ENCODE data around the gene HLCS.

HLCS gene

GRCh38 chr21:36916718-36917117 lies 49.8 kb downstream of the HLCS start:
- Histone ChIP-seq H3K4me3 (ENCODE audit: low read depth, low read length) (no peak overlapping the region), H3K9me3 (ENCODE audit: control insufficient read depth, insufficient read depth, low read length) (no peaks in the 10 kb centered on the region), H3K27me3 (ENCODE audit: control insufficient read depth, insufficient read depth, low read length) (no peaks in the 10 kb centered on the region), H3K4me1 (ENCODE audit: control insufficient read depth, insufficient read depth, low read length) (peaks cover 17% of the 10 kb centered on the region), H3K36me3 (ENCODE audit: control insufficient read depth, insufficient read depth, low read length) (no peaks in the 10 kb centered on the region), H3K9ac (ENCODE audit: low read depth, low read length) (no peak overlapping the region)

- Histone ChIP-seq H3K9me3 (ENCODE audit: control insufficient read depth, insufficient read depth, low read length) (no peaks in the 10 kb centered on the region), H3K4me3 (ENCODE audit: low read depth, low read length) (no peak overlapping the region), H3K4me1 (ENCODE audit: control insufficient read depth, insufficient read depth, low read length) (peaks cover 17% of the 10 kb centered on the region), H3K27me3 (ENCODE audit: control insufficient read depth, insufficient read depth, low read length) (no peaks in the 10 kb centered on the region), H3K36me3 (ENCODE audit: control insufficient read depth, insufficient read depth, low read length) (no peaks in the 10 kb centered on the region), H3K9ac (ENCODE audit: low read depth, low read length) (no peak overlapping the region)
Measured at GRCh38 chr21:36915696-36916245, 50.7 kb downstream of the HLCS start.

DNA sequence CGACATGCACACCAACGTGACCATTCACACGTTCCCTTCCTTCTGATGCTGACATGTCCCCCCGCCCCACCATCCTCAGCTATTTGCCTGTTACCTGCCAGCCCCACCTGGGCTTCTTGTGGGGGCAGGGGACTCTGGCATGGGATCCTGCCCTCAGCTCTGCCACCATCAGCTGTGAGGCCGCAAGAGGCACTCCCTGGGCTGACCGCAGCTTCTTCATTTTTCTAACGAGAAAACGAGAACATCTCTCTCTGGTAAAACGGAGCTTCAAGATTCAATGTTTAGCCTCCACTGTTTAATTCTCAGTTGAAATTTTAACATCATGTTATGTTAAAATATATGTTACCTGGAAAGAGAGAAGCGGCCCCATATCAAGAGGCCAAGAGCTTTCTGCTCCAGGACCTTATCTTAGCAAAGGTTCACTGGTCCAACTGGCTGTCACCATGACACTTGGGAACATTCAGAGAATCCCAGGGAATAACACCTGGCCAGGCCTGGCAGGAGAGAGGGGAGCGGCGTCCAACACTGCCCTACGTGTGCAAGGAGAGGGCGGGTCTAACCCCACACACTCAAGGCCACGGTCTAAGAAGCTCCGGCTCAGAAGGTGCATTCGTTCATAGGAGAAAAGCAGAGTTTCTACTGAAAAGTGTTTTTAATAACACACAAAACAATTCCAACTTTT lies 51.3 kb downstream of the HLCS start:
- Histone ChIP-seq H3K4me3 (ENCODE audit: low read depth, low read length) (no peak overlapping the region), H3K9ac (ENCODE audit: low read depth, low read length) (no peak overlapping the region), H3K9me3 (ENCODE audit: control insufficient read depth, insufficient read depth, low read length) (no peaks in the 10 kb centered on the region)

GRCh38 chr21:36914244-36915013 lies 52.0 kb downstream of the HLCS start:
- peaks cover 17% of the 10 kb centered on the region for H3K4me1 ChIP-seq (ENCODE audit: control insufficient read depth, insufficient read depth, low read length)
- H3K27me3 ChIP-seq (ENCODE audit: control insufficient read depth, insufficient read depth, low read length), result no peaks in the 10 kb centered on the region
- H3K9me3 ChIP-seq (ENCODE audit: control insufficient read depth, insufficient read depth, low read length), result no peaks in the 10 kb centered on the region
- H3K9ac ChIP-seq (ENCODE audit: low read depth, low read length), result no peak overlapping the region
- no peak overlapping the region for H3K4me3 ChIP-seq (ENCODE audit: low read depth, low read length)
- H3K36me3 ChIP-seq (ENCODE audit: control insufficient read depth, insufficient read depth, low read length), result no peaks in the 10 kb centered on the region

More for the DNA sequence above, 51.3 kb downstream of the HLCS start:
- Histone ChIP-seq H3K27me3 (ENCODE audit: control insufficient read depth, insufficient read depth, low read length) (no peaks in the 10 kb centered on the region), H3K4me1 (ENCODE audit: control insufficient read depth, insufficient read depth, low read length) (peaks cover 17% of the 10 kb centered on the region), H3K36me3 (ENCODE audit: control insufficient read depth, insufficient read depth, low read length) (no peaks in the 10 kb centered on the region)

GRCh38 chr21:36913247-36914169 lies 53.0 kb downstream of the HLCS start:
- no peaks in the 10 kb centered on the region for H3K36me3 ChIP-seq (ENCODE audit: control insufficient read depth, insufficient read depth, low read length)

GRCh38 chr21:36910581-36911307 lies 55.7 kb downstream of the HLCS start:
- no peak overlapping the region for H3K4me3 ChIP-seq (ENCODE audit: low read depth, low read length)
- H3K9me3 ChIP-seq (ENCODE audit: control insufficient read depth, insufficient read depth, low read length), result no peaks in the 10 kb centered on the region
- H3K27me3 ChIP-seq (ENCODE audit: control insufficient read depth, insufficient read depth, low read length), result no peaks in the 10 kb centered on the region
- no peaks in the 10 kb centered on the region for H3K36me3 ChIP-seq (ENCODE audit: control insufficient read depth, insufficient read depth, low read length)
- no peak overlapping the region for H3K9ac ChIP-seq (ENCODE audit: low read depth, low read length)
- peaks cover 9% of the 10 kb centered on the region for H3K4me1 ChIP-seq (ENCODE audit: control insufficient read depth, insufficient read depth, low read length)

More at GRCh38 chr21:36913247-36914169, 53.0 kb downstream of the HLCS start:
- H3K4me3 ChIP-seq (ENCODE audit: low read depth, low read length), result no peak overlapping the region
- H3K27me3 ChIP-seq (ENCODE audit: control insufficient read depth, insufficient read depth, low read length), result no peaks in the 10 kb centered on the region
- H3K9ac ChIP-seq (ENCODE audit: low read depth, low read length), result no peak overlapping the region
- H3K9me3 ChIP-seq (ENCODE audit: control insufficient read depth, insufficient read depth, low read length), result no peaks in the 10 kb centered on the region
- peaks cover 17% of the 10 kb centered on the region for H3K4me1 ChIP-seq (ENCODE audit: control insufficient read depth, insufficient read depth, low read length)

DNA sequence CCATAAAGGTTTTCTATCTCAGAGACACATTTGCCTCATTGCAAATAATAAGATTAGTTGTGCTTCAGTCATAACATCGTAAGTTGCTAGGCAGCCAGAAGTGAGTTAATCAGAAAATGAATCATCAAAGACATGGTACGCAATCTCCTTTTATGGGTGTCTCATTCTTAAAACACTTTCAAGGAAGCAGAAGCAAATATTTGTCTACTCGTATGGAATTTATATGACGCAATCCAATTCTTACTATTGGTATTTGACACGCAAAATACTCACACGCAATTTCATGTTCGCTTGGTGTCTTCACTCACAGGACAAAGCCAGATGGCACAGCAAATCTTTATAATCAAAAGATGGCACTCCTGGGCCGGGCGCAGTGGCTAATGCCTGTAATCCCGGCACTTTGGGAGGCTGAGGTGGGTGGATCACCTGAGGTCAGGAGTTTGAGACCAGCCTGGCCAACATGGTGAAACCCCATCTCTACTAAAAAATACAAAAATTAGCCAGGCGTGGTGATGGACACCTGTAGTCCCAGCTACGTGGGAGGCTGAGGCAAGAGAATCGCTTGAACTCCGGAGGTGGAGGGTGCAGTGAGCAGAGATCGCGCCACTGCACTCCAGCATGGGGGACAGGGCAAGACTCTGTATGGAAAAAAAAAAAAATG lies 56.4 kb downstream of the HLCS start:
- Histone ChIP-seq H3K27me3 (ENCODE audit: control insufficient read depth, insufficient read depth, low read length) (no peaks in the 10 kb centered on the region), H3K4me1 (ENCODE audit: control insufficient read depth, insufficient read depth, low read length) (peaks cover 9% of the 10 kb centered on the region), H3K9ac (ENCODE audit: low read depth, low read length) (no peak overlapping the region), H3K36me3 (ENCODE audit: control insufficient read depth, insufficient read depth, low read length) (no peaks in the 10 kb centered on the region), H3K9me3 (ENCODE audit: control insufficient read depth, insufficient read depth, low read length) (no peaks in the 10 kb centered on the region), H3K4me3 (ENCODE audit: low read depth, low read length) (no peak overlapping the region)

- H3K9ac ChIP-seq (ENCODE audit: low read depth, low read length), result no peak overlapping the region
- no peak overlapping the region for H3K4me3 ChIP-seq (ENCODE audit: low read depth, low read length)
- H3K27me3 ChIP-seq (ENCODE audit: control insufficient read depth, insufficient read depth, low read length), result no peaks in the 10 kb centered on the region
- H3K9me3 ChIP-seq (ENCODE audit: control insufficient read depth, insufficient read depth, low read length), result no peaks in the 10 kb centered on the region
- no peaks in the 10 kb centered on the region for H3K36me3 ChIP-seq (ENCODE audit: control insufficient read depth, insufficient read depth, low read length)
- H3K4me1 ChIP-seq (ENCODE audit: control insufficient read depth, insufficient read depth, low read length), result peaks cover 8% of the 10 kb centered on the region
Measured at GRCh38 chr21:36909423-36909822, 57.0 kb downstream of the HLCS start.

- Histone ChIP-seq H3K4me1 (ENCODE audit: control insufficient read depth, insufficient read depth, low read length) (no peaks in the 10 kb centered on the region), H3K27me3 (ENCODE audit: control insufficient read depth, insufficient read depth, low read length) (no peaks in the 10 kb centered on the region), H3K9me3 (ENCODE audit: control insufficient read depth, insufficient read depth, low read length) (no peaks in the 10 kb centered on the region), H3K9ac (ENCODE audit: low read depth, low read length) (no peak overlapping the region), H3K4me3 (ENCODE audit: low read depth, low read length) (no peak overlapping the region), H3K36me3 (ENCODE audit: control insufficient read depth, insufficient read depth, low read length) (no peaks in the 10 kb centered on the region)
Measured at GRCh38 chr21:36908260-36908908, 58.1 kb downstream of the HLCS start.

DNA sequence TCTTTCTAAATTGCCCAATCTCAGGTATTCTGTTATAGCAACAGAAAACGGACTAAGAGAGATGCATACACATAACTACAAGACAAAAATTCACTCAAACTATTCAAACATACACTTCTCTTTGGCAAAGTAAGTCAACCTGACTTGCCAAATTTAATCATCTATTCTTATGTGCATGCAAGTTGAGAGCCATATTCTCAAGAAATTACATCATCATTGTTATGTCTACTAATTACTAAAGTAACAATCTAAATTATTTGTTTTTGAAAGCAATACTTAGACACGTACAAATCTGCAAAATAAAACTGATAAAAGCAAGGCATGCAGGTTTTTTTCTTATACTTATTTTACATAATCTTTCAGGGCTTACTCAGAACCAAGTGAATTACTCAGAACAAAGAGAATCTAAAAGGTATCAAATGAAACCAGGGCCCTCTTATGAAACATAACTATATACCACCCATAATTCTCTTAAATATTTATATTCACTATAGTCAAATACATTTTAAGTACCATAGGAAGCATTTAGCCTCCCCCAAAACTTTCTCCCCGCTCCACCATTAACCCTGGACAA lies 62.3 kb downstream of the HLCS start:
- Histone ChIP-seq H3K27me3 (ENCODE audit: control insufficient read depth, insufficient read depth, low read length) (no peaks in the 10 kb centered on the region), H3K4me1 (ENCODE audit: control insufficient read depth, insufficient read depth, low read length) (no peaks in the 10 kb centered on the region), H3K9me3 (ENCODE audit: control insufficient read depth, insufficient read depth, low read length) (no peaks in the 10 kb centered on the region), H3K4me3 (ENCODE audit: low read depth, low read length) (no peak overlapping the region), H3K9ac (ENCODE audit: low read depth, low read length) (no peak overlapping the region), H3K36me3 (ENCODE audit: control insufficient read depth, insufficient read depth, low read length) (no peaks in the 10 kb centered on the region)

Data from iPS-15b (cell line).